ENCODE results near the gene DCXR. TPM values are rescaled to one million over a fixed set of nuclear protein-coding genes. Genes with fewer than 3 reads are reported as not detected.

DCXR gene
- total and polyA plus RNA-seq, 10 of the 15 experiments (the other 5 are each of a cell fraction or from before 2014, with no cell fraction given): 12.3 to 139 (median 88.9) TPM

DNA sequence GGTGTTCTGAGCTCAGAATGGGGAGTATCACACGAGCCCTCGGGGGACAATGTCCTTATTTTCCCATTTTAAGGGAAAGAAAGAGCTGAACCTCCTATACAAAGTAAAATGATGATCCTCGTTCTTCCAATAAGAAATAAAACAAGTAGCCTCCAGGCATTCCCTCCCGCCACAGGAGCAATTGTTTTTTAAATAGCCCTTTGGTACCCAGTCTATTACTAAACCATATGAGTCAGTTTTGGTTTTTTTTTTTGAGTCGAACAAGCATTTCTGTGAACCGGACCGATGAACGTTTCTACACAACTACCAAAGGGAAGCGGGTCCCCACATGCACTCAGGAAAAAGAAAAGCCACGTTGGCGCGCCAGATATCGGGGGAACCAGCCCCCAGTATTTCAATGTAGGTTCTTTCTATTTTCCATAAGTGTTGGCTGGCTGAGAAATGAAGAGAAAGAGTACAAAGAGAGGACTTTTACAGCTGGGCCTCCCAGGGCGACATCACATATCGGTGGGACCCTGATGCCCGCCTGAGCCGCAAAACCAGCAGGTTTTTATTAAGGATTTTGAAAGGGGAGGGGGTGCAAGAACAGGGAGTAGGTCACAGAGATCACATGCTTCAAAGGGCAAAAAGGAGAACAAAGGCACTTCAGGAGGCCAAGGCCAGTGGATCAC is 3.8 kb upstream of the DCXR start:
- ATAC-seq (no peak), DNase-seq (ENCODE audit: low read depth, low spot score) (no peak), FAIRE-seq (no peak)
- ChIA-PET POLR2A (interaction anchor here (0.8 kb wide), 1 partner anchor 249 kb away, joined by 6 read pairs; no protein-coding TSS in a partner anchor), RAD21 (ENCODE audit: unreplicated experiment) (no interaction called here), CTCF (no interaction called here), SMC1A (ENCODE audit: uncharacterized antibody, unreplicated experiment) (no interaction called here)
- in situ Hi-C loops (cut with MboI): no loop called here
- Histone ChIP-seq H3K27me3 (replicated peaks in 1 of 2; ENCODE audit: control insufficient read depth in 2 of 2, insufficient read depth in 2 of 2, low read length in 1 of 2) (no peaks in the 10 kb centered on the region), H3K4me1 (ENCODE audit: control insufficient read depth, insufficient read depth, low read length) (peaks cover 10% of the 10 kb centered on the region), H2AFZ (ENCODE audit: control insufficient read depth, low read depth, low read length) (no peak overlapping the region), H3K79me2 (ENCODE audit: control insufficient read depth, insufficient read depth, low read length) (peaks cover 5% of the 10 kb centered on the region), H4K20me1 (ENCODE audit: control insufficient read depth, insufficient read depth) (no peaks in the 10 kb centered on the region), H3K27ac (ENCODE audit: control insufficient read depth, insufficient read depth) (no peak overlapping the region), H3K4me2 (ENCODE audit: control insufficient read depth, insufficient read depth) (no peak overlapping the region), H3K9me3 (replicated peaks; ENCODE audit: control insufficient read depth, insufficient read depth, low read length) (no peaks in the 10 kb centered on the region), H3K36me3 (ENCODE audit: control insufficient read depth in 2 of 2, insufficient read depth in 2 of 2, low read length in 1 of 2) (no peaks in the 10 kb centered on the region), H3K4me3 (no peak overlapping the region), H3K9ac (ENCODE audit: control insufficient read depth, insufficient read depth, low read length) (no peak overlapping the region)
- WGBS (ENCODE audit: insufficient coverage, insufficient replicate concordance, low lambda C conversion rate, missing lambda C conversion rate): 61% methylated on average over 17 of the region's 17 CpGs
- intact Hi-C loops (cut with micrococcal nuclease; ENCODE audit: unreplicated experiment): no loop called here
- BruUV-seq (replicated peaks): no TSS peak
- TF ChIP-seq KAT2A (conservative IDR thresholded peaks at IDR 0.05; ENCODE audit: control insufficient read depth, low read depth, low read length): no peak
- TF ChIP-seq ZSCAN29 (IDR thresholded peaks at IDR 0.05): no peak
- no peak for TF ChIP-seq NFIC (IDR thresholded peaks at IDR 0.05; ENCODE audit: low read depth, low read length)
- TF ChIP-seq CBX5 (IDR thresholded peaks at IDR 0.05; ENCODE audit: low read depth): no peak
- TF ChIP-seq RB1 (IDR thresholded peaks at IDR 0.05; ENCODE audit: borderline replicate concordance): no peak
- TF ChIP-seq SMAD1 (IDR thresholded peaks at IDR 0.05; ENCODE audit: low read depth, partially characterized antibody): no peak
- TF ChIP-seq REST (IDR thresholded peaks at IDR 0.05; ENCODE audit: low read depth, low read length): no peak
- no peak for TF ChIP-seq EP300 (IDR thresholded peaks at IDR 0.05; ENCODE audit: borderline replicate concordance in 1 of 2, control insufficient read depth in 1 of 2, low read depth in 2 of 2, low read length in 2 of 2)
- TF ChIP-seq NFXL1 (IDR thresholded peaks at IDR 0.05; ENCODE audit: borderline replicate concordance): no peak
- TF ChIP-seq MYB (IDR thresholded peaks at IDR 0.05; ENCODE audit: borderline replicate concordance, low read depth, low read length): no peak
- TF ChIP-seq, protein P1, sequence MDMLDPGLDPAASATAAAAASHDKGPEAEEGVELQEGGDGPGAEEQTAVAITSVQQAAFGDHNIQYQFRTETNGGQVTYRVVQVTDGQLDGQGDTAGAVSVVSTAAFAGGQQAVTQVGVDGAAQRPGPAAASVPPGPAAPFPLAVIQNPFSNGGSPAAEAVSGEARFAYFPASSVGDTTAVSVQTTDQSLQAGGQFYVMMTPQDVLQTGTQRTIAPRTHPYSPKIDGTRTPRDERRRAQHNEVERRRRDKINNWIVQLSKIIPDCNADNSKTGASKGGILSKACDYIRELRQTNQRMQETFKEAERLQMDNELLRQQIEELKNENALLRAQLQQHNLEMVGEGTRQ (IDR thresholded peaks at IDR 0.05; ENCODE audit: borderline replicate concordance, low read depth, low read length): no peak
- no peak for TF ChIP-seq SKIL (IDR thresholded peaks at IDR 0.05; ENCODE audit: low read depth, poor library complexity, severe bottlenecking)
- no peak for TF ChIP-seq SUPT20H (IDR thresholded peaks at IDR 0.05; ENCODE audit: borderline replicate concordance, control insufficient read depth, low read depth, low read length)
- no peak for TF ChIP-seq CHD2 (IDR thresholded peaks at IDR 0.05; ENCODE audit: borderline replicate concordance, low read depth, low read length)
- TF ChIP-seq NRF1 (conservative IDR thresholded peaks at IDR 0.05; ENCODE audit: low read depth, low read length): no peak
- TF ChIP-seq BACH1 (IDR thresholded peaks at IDR 0.05; ENCODE audit: borderline replicate concordance): no peak
